ENCODE results near the gene BTBD19. TPM values are rescaled to one million over a fixed set of nuclear protein-coding genes. Genes with fewer than 3 reads are reported as not detected.

The BTBD19 gene
- polyA plus RNA-seq, 2 of the 4 experiments (the other 2 are of a cell fraction): 4.7 to 7.4 TPM

Small RNAs within 50 kb of the gene (small RNA-seq; reads per million reads assigned to genes)
- gene AL136380.1: 0 reads per million in 6 experiments
- 152 to 1,703 (median 937) reads per million in 6 experiments for gene SNORD38A
- gene SNORD38B: 0 reads per million in 6 experiments
- 0.35 to 72.2 (median 3.4) reads per million in 6 experiments for gene SNORD46
- gene SNORD55: 0 reads per million in 6 experiments

Other genes with a start within 250 kb of the BTBD19 start
- gene TMEM53, start 134.0 kb upstream of the BTBD19 start, polyA plus RNA-seq (2011; rRNA removed): 6.2 and 8.9 TPM in 2 replicates
- 4.8 to 8.9 TPM (median 8.0 TPM) in 3 replicates for gene TMEM53, start 134.0 kb upstream of the BTBD19 start, polyA plus RNA-seq (2017; fragmentation: RNase III; extraction: RNeasy Plus Mini Kit Qiagen cat#74134 plus additional on column Dnase treatment)
- 2.7 TPM in 2 replicates for gene ARMH1, start 133.8 kb upstream of the BTBD19 start, polyA plus RNA-seq (2011; rRNA removed)
- 1.3 to 2.4 TPM (median 1.7 TPM) in 3 replicates for gene ARMH1, start 133.8 kb upstream of the BTBD19 start, polyA plus RNA-seq (2017; fragmentation: RNase III; extraction: RNeasy Plus Mini Kit Qiagen cat#74134 plus additional on column Dnase treatment)
- not detected in 2 replicates for gene RNU5D-1, start 77.4 kb upstream of the BTBD19 start, polyA plus RNA-seq (2011; rRNA removed)
- gene RNU5D-1, start 77.4 kb upstream of the BTBD19 start, polyA plus RNA-seq (2017; fragmentation: RNase III; extraction: RNeasy Plus Mini Kit Qiagen cat#74134 plus additional on column Dnase treatment): not detected in 3 replicates
- gene KIF2C, start 68.7 kb upstream of the BTBD19 start, polyA plus RNA-seq (2011; rRNA removed): 32.8 and 40.5 TPM in 2 replicates
- gene KIF2C, start 68.7 kb upstream of the BTBD19 start, polyA plus RNA-seq (2017; fragmentation: RNase III; extraction: RNeasy Plus Mini Kit Qiagen cat#74134 plus additional on column Dnase treatment): 25.7 to 30.0 TPM (median 26.9 TPM) in 3 replicates
- 1,515 and 1,820 TPM in 2 replicates for gene RPS8, start 33.0 kb upstream of the BTBD19 start, polyA plus RNA-seq (2011; rRNA removed)
- gene RPS8, start 33.0 kb upstream of the BTBD19 start, polyA plus RNA-seq (2017; fragmentation: RNase III; extraction: RNeasy Plus Mini Kit Qiagen cat#74134 plus additional on column Dnase treatment): 1,575 to 1,608 TPM (median 1,577 TPM) in 3 replicates
- gene BEST4, start 20.4 kb upstream of the BTBD19 start, polyA plus RNA-seq (2011; rRNA removed): 0.04 and 0.09 TPM in 2 replicates
- 0.07 to 0.08 TPM in 2 of 3 replicates, not detected in the other for gene BEST4, start 20.4 kb upstream of the BTBD19 start, polyA plus RNA-seq (2017; fragmentation: RNase III; extraction: RNeasy Plus Mini Kit Qiagen cat#74134 plus additional on column Dnase treatment)
- 12.6 and 16.0 TPM in 2 replicates for gene PLK3, start 8.1 kb upstream of the BTBD19 start, polyA plus RNA-seq (2011; rRNA removed)
- gene PLK3, start 8.1 kb upstream of the BTBD19 start, polyA plus RNA-seq (2017; fragmentation: RNase III; extraction: RNeasy Plus Mini Kit Qiagen cat#74134 plus additional on column Dnase treatment): 10.9 to 11.6 TPM (median 11.2 TPM) in 3 replicates
- 0.21 TPM in 1 of 2 replicates, not detected in the other for gene DYNLT4, start 1.2 kb upstream of the BTBD19 start, polyA plus RNA-seq (2011; rRNA removed)
- gene DYNLT4, start 1.2 kb upstream of the BTBD19 start, polyA plus RNA-seq (2017; fragmentation: RNase III; extraction: RNeasy Plus Mini Kit Qiagen cat#74134 plus additional on column Dnase treatment): 0.12 to 0.18 TPM in 2 of 3 replicates, not detected in the other
- 0.14 and 0.25 TPM in 2 replicates for gene PTCH2, start 34.7 kb downstream of the BTBD19 start, polyA plus RNA-seq (2011; rRNA removed)
- 0.22 to 0.32 TPM (median 0.25 TPM) in 3 replicates for gene PTCH2, start 34.7 kb downstream of the BTBD19 start, polyA plus RNA-seq (2017; fragmentation: RNase III; extraction: RNeasy Plus Mini Kit Qiagen cat#74134 plus additional on column Dnase treatment)
- 25.4 and 35.2 TPM in 2 replicates for gene EIF2B3, start 178.1 kb downstream of the BTBD19 start, polyA plus RNA-seq (2011; rRNA removed)
- 21.4 to 25.8 TPM (median 22.1 TPM) in 3 replicates for gene EIF2B3, start 178.1 kb downstream of the BTBD19 start, polyA plus RNA-seq (2017; fragmentation: RNase III; extraction: RNeasy Plus Mini Kit Qiagen cat#74134 plus additional on column Dnase treatment)
- gene HECTD3, start 202.8 kb downstream of the BTBD19 start, polyA plus RNA-seq (2011; rRNA removed): 17.5 and 24.2 TPM in 2 replicates
- 15.9 to 21.8 TPM (median 19.6 TPM) in 3 replicates for gene HECTD3, start 202.8 kb downstream of the BTBD19 start, polyA plus RNA-seq (2017; fragmentation: RNase III; extraction: RNeasy Plus Mini Kit Qiagen cat#74134 plus additional on column Dnase treatment)
- 59.0 and 74.5 TPM in 2 replicates for gene UROD, start 203.7 kb downstream of the BTBD19 start, polyA plus RNA-seq (2011; rRNA removed)
- gene UROD, start 203.7 kb downstream of the BTBD19 start, polyA plus RNA-seq (2017; fragmentation: RNase III; extraction: RNeasy Plus Mini Kit Qiagen cat#74134 plus additional on column Dnase treatment): 52.6 to 58.6 TPM (median 57.8 TPM) in 3 replicates